Measurements from ENCODE around the gene SLX4IP. TPM values are rescaled to one million over a fixed set of nuclear protein-coding genes. Genes with fewer than 3 reads are reported as not detected.

Gene SLX4IP
- total RNA-seq, 1 experiment from 2014 or later, result 7.4 TPM

GRCh38 chr20:10618611-10619245 is 183.6 kb downstream of the SLX4IP start:
- peaks cover 4% of the 10 kb centered on the region for H3K36me3 Mint-ChIP-seq
- no peak for DNase-seq (ENCODE audit: low spot score)
- no peak overlapping the region for H3K27ac Mint-ChIP-seq
- TF ChIP-seq E2F4 (CRISPR knock-in tag; IDR thresholded peaks at IDR 0.05; ENCODE audit: borderline replicate concordance, low read depth) (no peak), NR1H2 (CRISPR knock-in tag; IDR thresholded peaks at IDR 0.05) (no peak), ZNF121 (CRISPR knock-in tag; IDR thresholded peaks at IDR 0.05) (no peak), STAT6 (CRISPR knock-in tag; conservative IDR thresholded peaks at IDR 0.05; ENCODE audit: low read depth) (no peak)
- TF ChIP-seq, protein P1, sequence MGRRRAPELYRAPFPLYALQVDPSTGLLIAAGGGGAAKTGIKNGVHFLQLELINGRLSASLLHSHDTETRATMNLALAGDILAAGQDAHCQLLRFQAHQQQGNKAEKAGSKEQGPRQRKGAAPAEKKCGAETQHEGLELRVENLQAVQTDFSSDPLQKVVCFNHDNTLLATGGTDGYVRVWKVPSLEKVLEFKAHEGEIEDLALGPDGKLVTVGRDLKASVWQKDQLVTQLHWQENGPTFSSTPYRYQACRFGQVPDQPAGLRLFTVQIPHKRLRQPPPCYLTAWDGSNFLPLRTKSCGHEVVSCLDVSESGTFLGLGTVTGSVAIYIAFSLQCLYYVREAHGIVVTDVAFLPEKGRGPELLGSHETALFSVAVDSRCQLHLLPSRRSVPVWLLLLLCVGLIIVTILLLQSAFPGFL (CRISPR knock-in tag; IDR thresholded peaks at IDR 0.05; ENCODE audit: borderline replicate concordance), result no peak
- ChIA-PET CTCF (interaction anchor here (0.6 to 1.4 kb wide), 5 partner anchors 24 to 571 kb away, joined by 3 to 4 read pairs (median 3); no protein-coding TSS in a partner anchor), POLR2A (interaction anchor here (0.7 kb wide), 2 partner anchors 12 to 47 kb away, joined by 5 read pairs; no protein-coding TSS in a partner anchor)
- H3K4me1 Mint-ChIP-seq, result peaks cover 37% of the 10 kb centered on the region
- H3K27me3 Mint-ChIP-seq (ENCODE audit: low read depth), result peaks cover 12% of the 10 kb centered on the region
- peak overlapping the region; percentile 36; the same call in 1 of the 2 replicates for H3K4me3 Mint-ChIP-seq
- ATAC-seq, result peak; percentile 41
- no peaks in the 10 kb centered on the region for H3K9me3 Mint-ChIP-seq

GRCh38 chr20:10619427-10619826 is 184.3 kb downstream of the SLX4IP start:
- peak overlapping the region; percentile 31; the same call in 1 of the 2 replicates for H3K4me3 Mint-ChIP-seq
- H3K27me3 Mint-ChIP-seq (ENCODE audit: low read depth), result peaks cover 12% of the 10 kb centered on the region
- H3K36me3 Mint-ChIP-seq, result peaks cover 8% of the 10 kb centered on the region; the same call in 1 of the 2 replicates
- DNase-seq (ENCODE audit: low spot score) (no peak), ATAC-seq (peak; percentile 79)
- peaks cover 37% of the 10 kb centered on the region for H3K4me1 Mint-ChIP-seq
- H3K9me3 Mint-ChIP-seq, result no peaks in the 10 kb centered on the region
- CTCF ChIA-PET, result interaction anchor here (1.4 kb wide), 1 partner anchor 52 kb away, joined by 4 read pairs; no protein-coding TSS in a partner anchor
- H3K27ac Mint-ChIP-seq, result peak overlapping the region; percentile 36; the same call in 1 of the 2 replicates
- POLR2A ChIA-PET, result no interaction called here
- TF ChIP-seq, protein P2, sequence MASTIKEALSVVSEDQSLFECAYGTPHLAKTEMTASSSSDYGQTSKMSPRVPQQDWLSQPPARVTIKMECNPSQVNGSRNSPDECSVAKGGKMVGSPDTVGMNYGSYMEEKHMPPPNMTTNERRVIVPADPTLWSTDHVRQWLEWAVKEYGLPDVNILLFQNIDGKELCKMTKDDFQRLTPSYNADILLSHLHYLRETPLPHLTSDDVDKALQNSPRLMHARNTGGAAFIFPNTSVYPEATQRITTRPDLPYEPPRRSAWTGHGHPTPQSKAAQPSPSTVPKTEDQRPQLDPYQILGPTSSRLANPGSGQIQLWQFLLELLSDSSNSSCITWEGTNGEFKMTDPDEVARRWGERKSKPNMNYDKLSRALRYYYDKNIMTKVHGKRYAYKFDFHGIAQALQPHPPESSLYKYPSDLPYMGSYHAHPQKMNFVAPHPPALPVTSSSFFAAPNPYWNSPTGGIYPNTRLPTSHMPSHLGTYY (CRISPR knock-in tag; IDR thresholded peaks at IDR 0.05), result no peak
- TF ChIP-seq ARID4B (CRISPR knock-in tag; IDR thresholded peaks at IDR 0.05; ENCODE audit: borderline replicate concordance), result no peak
- TF ChIP-seq, protein P3, sequence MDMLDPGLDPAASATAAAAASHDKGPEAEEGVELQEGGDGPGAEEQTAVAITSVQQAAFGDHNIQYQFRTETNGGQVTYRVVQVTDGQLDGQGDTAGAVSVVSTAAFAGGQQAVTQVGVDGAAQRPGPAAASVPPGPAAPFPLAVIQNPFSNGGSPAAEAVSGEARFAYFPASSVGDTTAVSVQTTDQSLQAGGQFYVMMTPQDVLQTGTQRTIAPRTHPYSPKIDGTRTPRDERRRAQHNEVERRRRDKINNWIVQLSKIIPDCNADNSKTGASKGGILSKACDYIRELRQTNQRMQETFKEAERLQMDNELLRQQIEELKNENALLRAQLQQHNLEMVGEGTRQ (CRISPR knock-in tag; IDR thresholded peaks at IDR 0.05), result no peak
- no peak for TF ChIP-seq GABPB1 (CRISPR knock-in tag; IDR thresholded peaks at IDR 0.05)
- no peak for TF ChIP-seq NR1H2 (CRISPR knock-in tag; IDR thresholded peaks at IDR 0.05)
- TF ChIP-seq, protein P4, sequence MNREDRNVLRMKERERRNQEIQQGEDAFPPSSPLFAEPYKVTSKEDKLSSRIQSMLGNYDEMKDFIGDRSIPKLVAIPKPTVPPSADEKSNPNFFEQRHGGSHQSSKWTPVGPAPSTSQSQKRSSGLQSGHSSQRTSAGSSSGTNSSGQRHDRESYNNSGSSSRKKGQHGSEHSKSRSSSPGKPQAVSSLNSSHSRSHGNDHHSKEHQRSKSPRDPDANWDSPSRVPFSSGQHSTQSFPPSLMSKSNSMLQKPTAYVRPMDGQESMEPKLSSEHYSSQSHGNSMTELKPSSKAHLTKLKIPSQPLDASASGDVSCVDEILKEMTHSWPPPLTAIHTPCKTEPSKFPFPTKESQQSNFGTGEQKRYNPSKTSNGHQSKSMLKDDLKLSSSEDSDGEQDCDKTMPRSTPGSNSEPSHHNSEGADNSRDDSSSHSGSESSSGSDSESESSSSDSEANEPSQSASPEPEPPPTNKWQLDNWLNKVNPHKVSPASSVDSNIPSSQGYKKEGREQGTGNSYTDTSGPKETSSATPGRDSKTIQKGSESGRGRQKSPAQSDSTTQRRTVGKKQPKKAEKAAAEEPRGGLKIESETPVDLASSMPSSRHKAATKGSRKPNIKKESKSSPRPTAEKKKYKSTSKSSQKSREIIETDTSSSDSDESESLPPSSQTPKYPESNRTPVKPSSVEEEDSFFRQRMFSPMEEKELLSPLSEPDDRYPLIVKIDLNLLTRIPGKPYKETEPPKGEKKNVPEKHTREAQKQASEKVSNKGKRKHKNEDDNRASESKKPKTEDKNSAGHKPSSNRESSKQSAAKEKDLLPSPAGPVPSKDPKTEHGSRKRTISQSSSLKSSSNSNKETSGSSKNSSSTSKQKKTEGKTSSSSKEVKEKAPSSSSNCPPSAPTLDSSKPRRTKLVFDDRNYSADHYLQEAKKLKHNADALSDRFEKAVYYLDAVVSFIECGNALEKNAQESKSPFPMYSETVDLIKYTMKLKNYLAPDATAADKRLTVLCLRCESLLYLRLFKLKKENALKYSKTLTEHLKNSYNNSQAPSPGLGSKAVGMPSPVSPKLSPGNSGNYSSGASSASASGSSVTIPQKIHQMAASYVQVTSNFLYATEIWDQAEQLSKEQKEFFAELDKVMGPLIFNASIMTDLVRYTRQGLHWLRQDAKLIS (CRISPR knock-in tag; IDR thresholded peaks at IDR 0.05; ENCODE audit: borderline replicate concordance), result no peak
- TF ChIP-seq NR2C2 (CRISPR knock-in tag; IDR thresholded peaks at IDR 0.05), result no peak
- no peak for TF ChIP-seq NFE2L1 (CRISPR knock-in tag; IDR thresholded peaks at IDR 0.05)
- no peak for TF ChIP-seq ZNF317 (CRISPR knock-in tag; IDR thresholded peaks at IDR 0.05; ENCODE audit: borderline replicate concordance, low read depth)
- TF ChIP-seq, protein P5, sequence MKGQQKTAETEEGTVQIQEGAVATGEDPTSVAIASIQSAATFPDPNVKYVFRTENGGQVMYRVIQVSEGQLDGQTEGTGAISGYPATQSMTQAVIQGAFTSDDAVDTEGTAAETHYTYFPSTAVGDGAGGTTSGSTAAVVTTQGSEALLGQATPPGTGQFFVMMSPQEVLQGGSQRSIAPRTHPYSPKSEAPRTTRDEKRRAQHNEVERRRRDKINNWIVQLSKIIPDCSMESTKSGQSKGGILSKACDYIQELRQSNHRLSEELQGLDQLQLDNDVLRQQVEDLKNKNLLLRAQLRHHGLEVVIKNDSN (CRISPR knock-in tag; IDR thresholded peaks at IDR 0.05), result no peak
- no peak for TF ChIP-seq ZNF263 (CRISPR knock-in tag; IDR thresholded peaks at IDR 0.05; ENCODE audit: low read depth)
- TF ChIP-seq FOXK1 (CRISPR knock-in tag; IDR thresholded peaks at IDR 0.05), result no peak

Measured in WTC11 (cell line).